ENCODE measurements around the gene CYTH4.
"Not testable (repeated sequence)": the region's sequence is repeated elsewhere in the genome, so short reads cannot be mapped to it uniquely, and the experiment has no call there.

Gene CYTH4

DNA sequence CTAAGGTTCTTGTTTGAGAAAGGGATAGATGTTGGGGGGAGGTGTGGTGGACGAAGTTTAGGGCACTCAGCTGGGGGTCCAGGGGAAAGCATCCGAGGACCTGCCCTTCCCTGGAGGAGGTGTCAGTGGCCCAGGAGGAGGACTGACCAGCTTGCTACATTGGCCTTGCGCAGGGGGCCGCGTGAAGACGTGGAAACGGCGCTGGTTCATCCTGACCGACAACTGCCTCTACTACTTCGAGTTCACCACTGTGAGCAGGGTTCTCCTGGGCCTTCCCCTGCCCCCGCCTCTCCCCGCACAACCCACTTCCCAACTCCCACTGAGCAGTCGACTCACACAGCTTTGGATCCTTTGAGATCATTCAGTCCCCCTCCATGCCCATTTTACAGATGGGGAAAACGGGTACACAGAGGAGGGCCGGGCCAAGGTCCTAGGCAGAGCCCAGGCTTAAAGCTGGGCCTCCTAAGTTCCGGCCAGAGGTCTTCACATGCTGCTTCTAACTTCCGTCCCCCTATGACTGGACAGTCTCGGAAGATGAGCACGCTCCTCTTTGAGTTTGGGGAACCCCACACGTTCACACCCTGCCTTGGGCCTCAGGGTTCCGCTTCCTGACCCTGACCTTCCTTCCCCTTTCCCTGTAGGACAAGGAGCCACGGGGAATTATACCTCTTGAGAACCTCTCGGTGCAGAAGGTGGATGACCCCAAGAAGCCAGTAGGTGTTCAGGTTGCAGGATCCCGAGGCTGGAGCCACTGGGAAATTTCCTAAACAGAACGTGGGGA is 28.7 kb downstream of the CYTH4 start:
- DNase-seq = peak in 1 of 2 donors; percentile 75

- DNase-seq = no peak
Measured at GRCh38 chr22:37311761-37312312, 29.5 kb downstream of the CYTH4 start.

DNA sequence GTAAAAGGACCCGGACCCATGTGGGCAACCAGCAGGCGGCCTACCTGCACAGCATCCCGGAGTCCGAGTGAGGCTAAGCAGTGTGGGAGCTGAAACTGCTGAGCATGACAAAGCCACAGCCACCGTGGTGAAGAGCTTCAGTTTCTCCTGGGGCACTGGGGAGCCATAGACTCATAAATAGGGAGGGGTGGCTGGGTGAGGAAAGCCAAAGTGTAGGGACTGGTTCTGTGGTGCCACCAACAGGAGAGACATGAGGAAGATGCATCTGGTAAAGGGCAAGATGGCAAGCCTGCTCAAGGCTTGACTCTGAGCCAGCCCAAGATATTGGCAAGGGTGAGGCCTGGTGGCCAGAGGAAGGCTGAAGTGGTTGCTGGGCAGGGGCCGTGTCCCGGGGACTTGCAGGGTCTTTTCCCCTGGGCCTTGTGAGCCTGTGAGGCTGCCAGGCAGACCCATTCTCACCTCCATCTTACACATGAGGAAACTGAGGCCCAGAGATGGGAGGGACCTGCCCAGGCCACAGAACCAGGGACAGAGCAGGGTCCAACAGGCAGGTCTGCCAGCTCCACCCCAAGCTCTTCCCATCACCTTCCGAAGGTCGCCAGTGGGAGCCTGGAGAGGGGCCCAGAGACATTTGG is 30.4 kb downstream of the CYTH4 start:
- no peak for DNase-seq

DNA sequence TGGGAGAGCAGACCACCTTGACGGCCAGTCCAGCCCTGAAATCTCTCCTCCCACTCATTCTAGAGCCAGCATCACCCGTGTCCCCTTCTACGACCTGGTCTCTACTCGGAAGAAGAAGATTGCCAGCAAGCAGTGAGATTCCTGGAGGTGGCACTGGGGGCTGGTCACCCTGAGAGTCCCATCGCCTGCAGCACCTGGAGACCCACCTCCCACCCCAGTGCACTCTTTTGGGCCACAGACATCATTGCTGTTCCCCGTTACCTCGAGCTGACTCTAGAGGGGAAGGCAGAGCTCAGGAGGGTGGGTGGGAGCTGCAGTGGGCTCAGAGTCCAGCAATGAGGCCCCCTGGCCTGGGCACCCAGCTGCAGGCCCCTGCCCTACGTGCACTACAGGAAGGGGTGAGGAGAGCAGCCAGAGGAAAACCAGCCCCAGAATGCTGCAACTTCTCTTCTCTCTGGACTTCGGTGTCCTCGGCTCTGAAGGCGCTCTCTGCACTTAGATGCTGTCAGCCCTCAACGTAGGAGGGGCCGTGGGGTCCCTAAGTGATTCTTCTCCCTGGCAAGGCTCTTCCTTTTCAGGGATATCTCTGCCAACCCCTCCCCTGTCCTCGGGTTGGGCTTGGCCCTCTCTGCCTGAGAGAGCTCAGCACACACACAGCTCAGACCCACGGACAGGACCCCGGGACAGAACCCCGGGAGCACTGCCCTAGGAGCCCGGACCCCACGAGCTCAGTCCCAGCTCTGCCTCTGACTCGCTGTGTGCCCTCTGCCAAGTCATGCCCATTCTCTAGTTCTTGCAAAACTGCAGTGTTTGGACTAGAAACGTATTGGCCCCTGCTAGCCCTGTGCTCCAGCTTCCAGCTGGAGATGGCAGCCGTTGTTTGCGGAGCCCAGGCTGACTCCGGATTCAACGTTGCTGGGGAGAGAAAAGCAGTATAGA is 31.3 kb downstream of the CYTH4 start:
- no peak for DNase-seq

- peak; percentile 53 to 59 for DNase-seq
Measured at GRCh38 chr22:37314315-37315074, 32.2 kb downstream of the CYTH4 start.

DNA sequence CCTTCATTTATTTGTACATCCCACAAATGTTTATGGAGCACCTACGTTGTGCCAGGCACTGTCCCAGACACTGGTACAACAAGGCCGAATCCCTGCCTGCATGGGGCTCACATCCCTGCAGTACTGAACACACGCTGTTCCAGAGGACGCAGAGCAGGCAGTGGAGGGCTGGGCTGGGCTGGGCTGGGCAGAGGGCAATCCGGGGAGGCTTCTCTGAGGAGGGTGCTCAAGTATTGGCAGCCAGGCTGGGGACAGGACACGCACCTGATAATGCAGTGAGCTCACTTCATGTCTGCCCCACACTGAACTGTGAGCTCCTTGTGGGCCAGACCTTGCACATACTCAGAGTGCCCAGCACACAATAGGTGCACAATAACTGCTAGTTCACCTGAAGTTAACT is 34.1 kb downstream of the CYTH4 start:
- DNase-seq = no peak

GRCh38 chr22:37316875-37317371 is 34.6 kb downstream of the CYTH4 start:
- DNase-seq = peak; percentile 75 to 79

- no peak for DNase-seq
Measured at GRCh38 chr22:37317698-37318210, 35.4 kb downstream of the CYTH4 start.

DNA sequence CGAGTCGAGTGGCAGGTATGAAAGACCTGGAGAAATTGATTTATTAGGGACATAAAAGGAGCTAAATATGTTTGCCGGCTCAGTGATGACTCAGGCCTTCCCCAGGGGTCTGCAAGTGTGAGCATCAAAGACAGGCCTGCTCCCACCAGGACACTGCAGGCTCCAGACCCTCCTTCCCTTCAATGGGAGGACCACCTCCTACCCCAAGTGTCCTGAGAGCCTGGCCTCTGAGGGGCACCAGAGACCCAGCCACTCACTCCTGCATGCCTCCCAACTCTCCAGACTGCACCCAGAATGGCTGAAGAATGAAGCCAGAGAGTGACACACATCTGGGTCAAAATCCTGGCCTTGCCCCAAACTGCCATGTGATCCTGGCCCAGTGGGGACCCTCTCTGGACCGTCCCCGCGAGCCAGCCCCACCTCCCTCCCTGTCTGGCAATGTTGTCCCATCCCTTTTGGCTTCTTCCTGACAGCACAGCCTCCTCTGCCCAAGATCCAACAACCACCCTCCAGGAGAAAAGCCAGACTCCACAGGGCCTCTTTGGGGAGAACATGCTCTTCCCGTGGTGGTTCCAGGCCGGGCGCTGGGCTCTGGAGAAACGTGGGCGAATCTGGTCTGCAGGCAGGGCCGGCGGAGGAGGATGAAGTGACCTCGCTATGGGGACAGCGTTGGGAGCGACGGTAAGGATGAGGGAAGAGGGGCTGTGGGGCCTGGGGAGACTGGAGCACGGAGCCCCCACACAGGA is 36.2 kb downstream of the CYTH4 start:
- DNase-seq = no peak

- no peak for DNase-seq
Measured at GRCh38 chr22:37319469-37319868, 37.2 kb downstream of the CYTH4 start.

- no peak for DNase-seq
Measured at GRCh38 chr22:37320726-37321677, 38.7 kb downstream of the CYTH4 start.

GRCh38 chr22:37324340-37325038 is 42.2 kb downstream of the CYTH4 start:
- no peak for DNase-seq

DNA sequence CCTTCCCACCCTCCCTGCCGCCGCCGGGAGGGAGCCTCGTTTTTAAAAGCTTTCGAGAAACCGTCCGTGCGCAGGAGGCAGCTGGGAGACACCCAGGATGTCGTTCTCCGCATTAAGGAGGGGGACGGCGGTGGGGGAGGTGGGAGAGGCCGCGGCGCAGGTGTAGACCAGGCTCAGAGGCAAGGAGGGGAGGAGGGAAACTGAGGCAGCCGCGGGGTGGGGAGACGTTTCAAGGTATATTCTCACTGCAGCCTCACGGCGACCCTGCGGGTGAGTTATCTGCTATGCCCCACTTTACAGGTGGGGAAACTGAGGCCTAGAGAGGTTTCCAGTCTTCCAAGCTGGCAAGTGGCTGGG is 42.7 kb downstream of the CYTH4 start:
- no peak for DNase-seq

DNA sequence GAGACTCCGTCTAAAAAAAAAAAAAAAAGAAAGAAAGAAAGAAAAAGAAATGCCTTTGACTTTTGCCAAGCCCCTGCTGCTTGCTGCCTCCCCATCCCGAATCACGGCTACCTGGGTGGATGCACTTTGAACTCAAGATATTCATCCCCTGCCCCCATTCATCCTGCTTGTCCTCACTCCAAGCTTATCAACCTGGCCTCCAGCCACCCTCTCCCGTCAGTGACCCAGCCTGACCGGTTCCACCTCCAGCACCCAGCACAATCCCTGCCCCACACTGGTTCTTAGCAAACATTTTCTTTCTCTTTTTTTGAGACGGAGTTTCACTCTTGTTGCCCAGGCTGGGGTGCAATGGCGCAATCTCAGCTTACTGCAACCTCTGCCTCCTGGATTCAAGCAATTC is 44.4 kb downstream of the CYTH4 start:
- DNase-seq = no peak

DNA sequence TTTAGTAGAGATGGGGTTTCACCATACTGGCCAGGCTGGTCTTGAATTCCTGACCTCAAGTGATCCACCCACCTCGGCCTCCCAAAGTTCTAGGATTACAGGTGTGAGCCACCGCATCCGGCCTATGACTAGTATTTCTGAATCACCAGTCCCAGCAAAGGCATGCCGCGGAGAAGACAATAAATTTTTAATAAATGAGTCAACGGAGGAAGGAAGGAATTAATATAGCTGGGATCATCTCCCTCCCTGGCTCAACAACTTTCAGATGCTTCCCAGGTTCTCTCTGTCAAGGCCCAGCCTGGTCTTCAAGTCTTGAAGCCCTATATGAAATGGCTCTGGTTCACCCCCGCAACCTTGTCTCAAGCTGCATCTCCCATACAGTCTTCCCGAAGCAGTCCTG is 45.7 kb downstream of the CYTH4 start:
- DNase-seq = no peak

DNA sequence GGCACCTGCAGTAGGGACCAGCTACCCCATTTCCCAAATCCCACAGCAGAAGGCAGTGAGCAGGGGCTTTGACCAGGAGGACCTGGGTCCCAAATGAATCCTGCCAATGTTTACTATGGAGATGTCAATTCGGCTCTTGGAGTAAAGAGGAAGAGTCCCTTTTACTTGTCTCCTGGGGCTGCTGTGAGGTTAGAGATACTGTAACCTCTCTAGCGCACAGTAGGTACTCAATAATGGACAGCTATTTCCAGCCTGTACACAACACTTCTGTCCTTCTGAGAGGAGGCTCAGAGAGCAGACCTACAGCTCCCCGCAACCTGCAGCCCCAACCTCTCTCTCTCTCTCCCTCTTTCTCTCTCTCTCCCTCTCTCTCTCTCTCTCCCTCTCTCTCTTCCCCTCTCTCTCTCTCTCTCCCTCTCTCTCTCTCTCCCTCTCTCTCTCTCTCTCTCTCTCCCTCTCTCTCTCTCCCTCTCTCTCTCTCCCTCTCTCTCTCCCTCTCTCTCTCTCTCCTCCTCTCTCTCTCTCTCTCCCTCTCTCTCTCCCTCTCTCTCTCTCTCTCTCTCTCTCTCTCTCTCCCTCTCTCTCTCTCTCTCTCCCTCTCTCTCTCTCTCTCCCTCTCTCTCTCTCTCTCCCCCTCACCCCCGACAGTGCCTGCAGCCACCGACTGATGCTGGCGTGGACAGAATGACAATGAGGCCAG is 46.4 kb downstream of the CYTH4 start:
- DNase-seq = not testable (repeated sequence)

DNA sequence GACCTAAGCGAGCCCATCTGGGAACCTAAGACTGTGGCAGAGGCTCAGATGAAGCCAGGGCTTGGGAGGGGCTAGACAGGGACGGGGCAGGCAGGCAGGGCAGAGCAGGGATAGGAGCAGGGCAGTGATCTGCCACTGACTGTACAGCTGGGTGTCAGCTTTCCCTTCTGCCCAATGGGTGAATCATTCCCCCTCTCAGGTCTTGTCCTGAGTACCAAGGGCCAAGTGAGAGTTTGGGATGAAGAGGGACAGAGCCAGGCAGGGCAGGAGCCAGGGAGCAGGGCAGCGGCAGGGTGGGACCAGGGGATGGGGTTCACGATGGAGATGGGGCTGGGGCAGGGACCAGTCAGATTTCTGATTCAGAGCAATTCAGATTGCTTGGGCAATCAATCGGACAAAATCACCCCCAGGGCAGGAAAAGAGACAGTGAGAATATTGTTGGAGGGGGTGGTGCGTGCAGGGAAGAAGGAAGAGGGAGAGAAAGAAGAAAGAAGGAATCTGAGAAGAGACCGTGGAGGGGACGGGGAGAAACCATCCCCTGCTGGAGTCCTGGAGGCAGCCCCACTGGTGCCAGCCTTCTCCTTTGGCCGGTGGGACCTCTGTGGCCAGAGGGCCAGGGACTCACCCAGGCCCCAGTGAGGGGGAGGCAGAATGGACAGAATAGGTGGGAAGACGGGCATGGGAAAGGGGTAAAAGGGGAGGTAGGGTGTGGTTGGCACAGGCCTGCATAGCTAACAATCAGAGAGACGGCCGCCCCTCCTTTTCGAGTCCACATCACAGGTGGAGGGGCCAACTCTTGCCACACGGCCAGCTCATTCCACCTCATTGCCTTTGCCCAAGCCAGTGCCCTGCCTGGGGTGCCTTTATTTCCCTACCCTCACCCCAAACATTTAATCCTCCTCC is 47.2 kb downstream of the CYTH4 start:
- DNase-seq = no peak
